Esophagus mucosa (tissue), 1 donor: ENCODE measurements around the gene GPR152. TPM values are rescaled to one million over a fixed set of nuclear protein-coding genes. Genes with fewer than 3 reads are reported as not detected.

Experiments used
- ATAC-seq: fragments of 200-7000 bp; cut with Tn5 transposase; one replicate; pipeline ENCODE4 v1.9.1; 2020
- total RNA-seq: library from RNA; stranded (reverse); gene quantifications from one replicate; pipeline ENCODE4 v1.2.4, GENCODE V29; 2023
- donor health status: DM: yes; HTN: yes; CAD: no.

The GPR152 gene
- total RNA-seq, 1 donor from 2014 or later = not detected

- no peak for ATAC-seq
Observed at GRCh38 chr11:67423891-67424613, 28.5 kb downstream of the GPR152 start.

GRCh38 chr11:67423466-67423865 is 29.1 kb downstream of the GPR152 start:
- no peak for ATAC-seq

- peak; percentile 27 for ATAC-seq
Observed at GRCh38 chr11:67422891-67423290, 29.6 kb downstream of the GPR152 start.

GRCh38 chr11:67421430-67422031 is 31.0 kb downstream of the GPR152 start:
- no peak for ATAC-seq

- ATAC-seq = peak; percentile 89
Observed at GRCh38 chr11:67420646-67421429, 31.7 kb downstream of the GPR152 start.

- ATAC-seq = no peak
Observed at GRCh38 chr11:67420147-67420645, 32.3 kb downstream of the GPR152 start.

- no peak for ATAC-seq
Observed at GRCh38 chr11:67419325-67420049, 33.0 kb downstream of the GPR152 start.

- ATAC-seq = no peak
Observed at GRCh38 chr11:67418476-67419281, 33.9 kb downstream of the GPR152 start.

- ATAC-seq = no peak
Observed at GRCh38 chr11:67417425-67417824, 35.1 kb downstream of the GPR152 start.

- no peak for ATAC-seq
Observed at GRCh38 chr11:67416416-67417335, 35.9 kb downstream of the GPR152 start.

- ATAC-seq = no peak
Observed at GRCh38 chr11:67415501-67416304, 36.8 kb downstream of the GPR152 start, which contains the start of gene CARNS1. Gene CARNS1, plus strand, starts transcription at chr11:67415678. Its CDS starts 522 bp downstream, at chr11:67416200.

- ATAC-seq = no peak
Observed at GRCh38 chr11:67413266-67413849, 39.2 kb downstream of the GPR152 start.

- ATAC-seq = no peak
Observed at GRCh38 chr11:67412495-67413179, 39.9 kb downstream of the GPR152 start.

GRCh38 chr11:67411785-67412152 is 40.8 kb downstream of the GPR152 start:
- ATAC-seq = no peak

- ATAC-seq = no peak
Observed at GRCh38 chr11:67410984-67411784, 41.3 kb downstream of the GPR152 start.

- no peak for ATAC-seq
Observed at GRCh38 chr11:67410369-67410831, 42.1 kb downstream of the GPR152 start.

GRCh38 chr11:67409781-67410368 is 42.7 kb downstream of the GPR152 start:
- ATAC-seq = peak; percentile 4
